Calu3 (cell line): Measurements from ENCODE around the gene HIRA. TPM values are rescaled to one million over a fixed set of nuclear protein-coding genes. Genes with fewer than 3 reads are reported as not detected.
"Not testable (repeated sequence)": the region's sequence is repeated elsewhere in the genome, so short reads cannot be mapped to it uniquely, and the experiment has no call there.

ENCODE experiments used
- BruUV-seq: library from RNA; stranded (reverse); fragments of 400-500 nt; replicated peaks from 2 replicates; lab custom pipeline; 2021; lab: Mats Ljungman, UMichigan
- CTCF ChIA-PET: fragments of 300-600 bp; sonication (Branson Sonifier 250); formaldehyde crosslinking; loops from one replicate; lab custom pipeline; 2022; ENCODE audit warnings: antibody characterized with exemption; lab: Charles Lee
- DNase-seq: peaks from one replicate; pipeline ENCODE4 v3.0.0; 2022
- H3K27ac Mint-ChIP-seq: one replicate; pipeline ENCODE4 v1.8.0; 2022; ENCODE audit warnings: mixed read lengths; ENCODE audit not compliant: unreplicated experiment
- H3K27me3 Mint-ChIP-seq: one replicate; pipeline ENCODE4 v1.8.0; 2022; ENCODE audit warnings: mixed read lengths; ENCODE audit not compliant: unreplicated experiment
- H3K36me3 Mint-ChIP-seq: one replicate; pipeline ENCODE4 v1.8.0; 2022; ENCODE audit warnings: mild to moderate bottlenecking, moderate library complexity, mixed read lengths; ENCODE audit not compliant: insufficient read depth, unreplicated experiment
- H3K4me1 Mint-ChIP-seq: one replicate; pipeline ENCODE4 v1.8.0; 2022; ENCODE audit warnings: mild to moderate bottlenecking, low read depth, mixed read lengths; ENCODE audit not compliant: unreplicated experiment
- H3K4me3 Mint-ChIP-seq: one replicate; pipeline ENCODE4 v1.8.0; 2022; ENCODE audit warnings: mild to moderate bottlenecking, low read depth, moderate library complexity, mixed read lengths; ENCODE audit not compliant: unreplicated experiment
- H3K9me3 Mint-ChIP-seq: one replicate; pipeline ENCODE4 v1.8.0; 2022; ENCODE audit warnings: low read depth, mixed read lengths; ENCODE audit not compliant: unreplicated experiment
- intact Hi-C: fragments of 100-400 bp; cut with micrococcal nuclease; formaldehyde crosslinking; loops from one replicate; pipeline ENCODE4 v1.10.0; 2022; ENCODE audit not compliant: unreplicated experiment
- total RNA-seq: library from RNA; stranded (reverse); gene quantifications from 2 replicates; pipeline ENCODE4 v1.2.3, GENCODE V29; 2022
- TF ChIP-seq, protein P1 (sequence below): fragments of 200-600 bp; IDR thresholded peaks from one replicate; pipeline ENCODE4 v1.8.0; 2022; ENCODE audit warnings: antibody characterized with exemption; ENCODE audit not compliant: unreplicated experiment

Gene HIRA
- total RNA-seq, 1 experiment from 2014 or later, result 36.4 TPM

DNA sequence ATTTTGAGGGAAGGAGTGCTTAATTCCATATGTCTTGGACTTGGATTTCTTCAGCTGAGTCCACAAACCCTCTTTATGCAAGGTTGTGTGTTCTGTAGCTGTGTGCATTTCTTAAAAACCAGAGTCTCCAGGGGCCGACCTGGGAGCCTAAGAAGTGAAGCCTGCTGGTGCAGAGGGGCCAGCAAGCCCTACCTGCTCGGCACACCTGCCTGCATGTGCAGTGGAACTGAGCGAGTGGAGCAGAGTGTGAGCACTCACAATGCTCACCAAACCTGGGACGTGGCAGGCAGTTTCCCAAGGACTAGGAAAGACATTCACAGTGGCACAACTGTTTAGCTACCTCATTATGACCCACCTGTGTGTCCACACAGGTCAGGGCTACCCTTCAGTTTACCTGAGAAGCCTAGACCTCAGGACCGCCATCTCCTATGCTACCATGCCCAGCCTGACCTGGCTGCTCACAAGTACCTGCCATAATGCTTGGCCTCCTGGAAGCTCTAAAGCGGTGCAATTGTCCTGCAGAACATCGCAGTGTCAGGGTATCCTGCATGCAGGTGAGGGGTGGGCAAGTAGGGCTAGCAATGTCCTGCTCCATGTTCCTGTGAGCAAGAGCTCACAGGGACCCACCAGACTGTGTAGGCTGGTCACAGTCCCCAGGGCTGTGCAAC, 12.1 kb upstream of the HIRA start:
- intact Hi-C loops, result no loop called here
- no peak overlapping the region for H3K4me3 Mint-ChIP-seq
- TF ChIP-seq, protein P1, sequence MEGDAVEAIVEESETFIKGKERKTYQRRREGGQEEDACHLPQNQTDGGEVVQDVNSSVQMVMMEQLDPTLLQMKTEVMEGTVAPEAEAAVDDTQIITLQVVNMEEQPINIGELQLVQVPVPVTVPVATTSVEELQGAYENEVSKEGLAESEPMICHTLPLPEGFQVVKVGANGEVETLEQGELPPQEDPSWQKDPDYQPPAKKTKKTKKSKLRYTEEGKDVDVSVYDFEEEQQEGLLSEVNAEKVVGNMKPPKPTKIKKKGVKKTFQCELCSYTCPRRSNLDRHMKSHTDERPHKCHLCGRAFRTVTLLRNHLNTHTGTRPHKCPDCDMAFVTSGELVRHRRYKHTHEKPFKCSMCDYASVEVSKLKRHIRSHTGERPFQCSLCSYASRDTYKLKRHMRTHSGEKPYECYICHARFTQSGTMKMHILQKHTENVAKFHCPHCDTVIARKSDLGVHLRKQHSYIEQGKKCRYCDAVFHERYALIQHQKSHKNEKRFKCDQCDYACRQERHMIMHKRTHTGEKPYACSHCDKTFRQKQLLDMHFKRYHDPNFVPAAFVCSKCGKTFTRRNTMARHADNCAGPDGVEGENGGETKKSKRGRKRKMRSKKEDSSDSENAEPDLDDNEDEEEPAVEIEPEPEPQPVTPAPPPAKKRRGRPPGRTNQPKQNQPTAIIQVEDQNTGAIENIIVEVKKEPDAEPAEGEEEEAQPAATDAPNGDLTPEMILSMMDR, result no peak
- H3K9me3 Mint-ChIP-seq, result no peaks in the 10 kb centered on the region
- CTCF ChIA-PET, result no interaction called here
- BruUV-seq, result no TSS peak
- peaks cover 29% of the 10 kb centered on the region for H3K36me3 Mint-ChIP-seq
- DNase-seq, result no peak
- H3K27ac Mint-ChIP-seq, result no peak overlapping the region
- no peaks in the 10 kb centered on the region for H3K27me3 Mint-ChIP-seq
- peaks cover 14% of the 10 kb centered on the region for H3K4me1 Mint-ChIP-seq

DNA sequence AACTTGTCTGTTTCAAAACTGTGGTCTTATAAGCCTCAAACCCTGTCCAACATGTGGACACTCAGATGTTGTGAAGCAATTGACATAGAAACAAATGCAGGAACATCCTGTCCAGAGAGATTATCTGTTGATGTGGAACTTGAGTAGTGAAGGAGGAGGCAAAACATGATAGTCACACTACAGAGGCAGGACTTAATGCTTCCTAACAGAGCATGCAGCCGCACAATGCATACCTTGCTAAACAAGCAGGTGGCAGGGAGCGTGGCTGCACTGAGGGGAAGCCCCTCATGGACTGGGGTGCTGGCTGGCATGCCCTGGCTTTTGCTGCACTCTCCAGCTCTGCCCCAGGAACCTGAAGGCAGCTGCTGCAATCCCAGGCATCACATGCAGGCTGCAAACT, 10.6 kb upstream of the HIRA start:
- CTCF ChIA-PET, result no interaction called here
- no peak for DNase-seq
- TF ChIP-seq, protein P1, result no peak
- BruUV-seq, result no TSS peak
- Mint-ChIP-seq H3K4me1 (peaks cover 13% of the 10 kb centered on the region), H3K9me3 (no peaks in the 10 kb centered on the region), H3K27me3 (no peaks in the 10 kb centered on the region), H3K27ac (no peak overlapping the region), H3K36me3 (peaks cover 14% of the 10 kb centered on the region), H3K4me3 (no peak overlapping the region)
- intact Hi-C loops, result no loop called here

DNA sequence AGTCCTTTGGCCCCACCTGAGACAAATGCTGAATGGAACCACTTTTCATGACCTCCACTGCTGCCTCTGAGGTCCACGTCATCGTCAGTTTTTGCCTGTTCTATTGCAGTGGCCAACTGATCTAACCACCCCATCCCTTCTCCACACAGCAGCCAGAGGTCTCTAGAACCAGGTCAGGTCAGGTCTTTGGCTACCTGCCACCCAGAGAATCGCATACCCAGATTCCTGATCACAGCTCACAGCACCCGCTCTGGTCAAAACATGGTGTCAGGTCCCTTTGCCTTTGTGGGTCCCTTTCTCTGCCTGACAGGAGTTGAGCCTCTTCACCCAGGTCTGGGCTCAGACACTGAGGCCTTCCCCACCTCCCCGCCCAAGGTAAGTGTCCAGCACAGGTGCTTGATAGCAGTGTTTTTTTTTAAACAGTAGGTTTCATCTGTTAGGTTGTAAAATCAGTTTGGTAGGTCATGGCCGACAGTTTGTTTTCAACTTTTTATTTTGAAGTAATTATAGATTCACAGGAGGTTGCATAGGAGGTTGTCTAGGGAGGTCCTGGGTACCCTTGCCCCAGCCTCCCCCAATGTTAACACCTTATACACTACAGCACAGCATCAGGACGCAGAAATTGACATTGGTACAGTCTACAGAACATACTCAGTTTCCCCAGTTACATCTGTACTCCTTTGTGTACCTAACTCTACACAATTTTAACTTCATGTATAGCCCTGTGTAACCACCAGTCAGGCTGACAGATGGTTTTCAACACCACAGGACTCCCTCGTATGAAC, 9.1 kb upstream of the HIRA start:
- CTCF ChIA-PET, result no interaction called here
- Mint-ChIP-seq H3K27me3 (no peaks in the 10 kb centered on the region), H3K4me1 (no peaks in the 10 kb centered on the region), H3K27ac (no peak overlapping the region), H3K9me3 (no peaks in the 10 kb centered on the region), H3K4me3 (no peak overlapping the region), H3K36me3 (peaks cover 10% of the 10 kb centered on the region)
- no peak for DNase-seq
- no TSS peak for BruUV-seq
- TF ChIP-seq, protein P1, result no peak
- intact Hi-C loops, result no loop called here

DNA sequence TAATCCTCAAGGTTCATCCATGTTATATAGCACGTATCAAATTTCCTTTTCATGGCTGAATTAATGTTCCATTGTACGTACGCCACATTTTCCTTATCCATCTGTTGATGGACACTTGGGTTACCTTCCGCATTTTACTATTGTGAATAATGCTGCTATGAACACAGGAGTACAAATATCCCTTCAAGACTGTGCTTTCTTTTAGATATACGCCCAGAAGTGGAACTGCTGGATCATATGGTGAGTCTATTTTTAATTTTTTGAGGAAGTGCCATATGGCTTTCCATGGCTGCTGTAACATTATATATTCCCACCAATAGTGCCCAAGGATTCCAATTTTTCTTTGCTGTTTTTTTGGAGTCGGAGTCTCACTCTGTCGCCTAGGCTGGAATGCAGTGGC, 6.8 kb upstream of the HIRA start:
- intact Hi-C loops, result no loop called here
- Mint-ChIP-seq H3K9me3 (no peaks in the 10 kb centered on the region), H3K27me3 (no peaks in the 10 kb centered on the region), H3K4me3 (no peak overlapping the region), H3K27ac (no peak overlapping the region), H3K4me1 (no peaks in the 10 kb centered on the region), H3K36me3 (peaks cover 25% of the 10 kb centered on the region)
- BruUV-seq, result no TSS peak
- CTCF ChIA-PET, result interaction anchor here (0.7 kb wide), 1 partner anchor 73 kb away, joined by 8 read pairs; no protein-coding TSS in a partner anchor
- DNase-seq, result no peak
- TF ChIP-seq, protein P1, result no peak

DNA sequence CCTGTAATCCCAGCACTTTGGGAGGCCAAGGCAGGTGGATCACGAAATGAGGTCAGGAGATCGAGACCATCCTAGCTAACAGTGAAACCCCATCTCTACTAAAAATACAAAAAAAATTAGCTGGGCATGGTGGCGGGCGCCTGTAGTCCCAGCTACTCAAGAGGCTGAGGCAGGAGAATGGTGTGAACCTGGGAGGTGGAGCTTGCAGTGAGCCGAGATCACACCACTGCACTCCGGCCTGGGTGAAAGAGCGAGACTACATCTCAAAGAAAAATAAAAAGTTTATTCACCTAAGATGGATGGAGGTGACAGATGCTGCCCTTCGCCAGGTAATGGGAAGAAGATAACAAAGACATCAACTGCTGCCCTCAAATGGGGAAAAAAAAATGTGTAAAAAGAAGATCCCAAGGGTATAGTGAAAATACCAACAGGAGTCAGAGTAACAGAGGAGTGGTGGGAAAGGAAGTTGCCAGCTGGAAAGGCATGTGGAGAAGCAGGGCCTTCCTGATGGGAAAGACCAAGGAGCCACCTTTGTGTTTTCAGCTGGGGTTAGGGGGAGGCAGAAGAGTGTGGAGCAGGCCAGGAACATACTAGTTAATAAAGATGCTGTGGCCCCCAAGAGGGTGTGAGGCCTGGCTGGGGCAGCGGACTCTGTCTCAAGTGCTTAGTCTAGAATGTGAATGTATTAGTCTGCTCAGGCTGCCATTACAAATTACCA, 5.1 kb upstream of the HIRA start:
- BruUV-seq, H3K9me3 Mint-ChIP-seq, DNase-seq, H3K4me3 Mint-ChIP-seq, H3K27ac Mint-ChIP-seq, H3K4me1 Mint-ChIP-seq, H3K27me3 Mint-ChIP-seq, CTCF ChIA-PET, intact Hi-C loops: not testable (repeated sequence)
- H3K36me3 Mint-ChIP-seq, result peaks cover 42% of the 10 kb centered on the region
